Measurements from ENCODE around the gene HPS5.
A peak's percentile ranks its signal among the peaks of the same experiment; 100 is the strongest.
"Not testable (repeated sequence)": the region's sequence is repeated elsewhere in the genome, so short reads cannot be mapped to it uniquely, and the experiment has no call there.

Gene HPS5

GRCh38 chr11:18271206-18271605 lies 50.7 kb downstream of the HPS5 start:
- no peak for DNase-seq (ENCODE audit: low read depth in 1 of 2, low spot score in 1 of 2)

GRCh38 chr11:18270102-18270501 lies 51.8 kb downstream of the HPS5 start:
- no peak for DNase-seq (ENCODE audit: low read depth in 1 of 2, low spot score in 1 of 2)

GRCh38 chr11:18269252-18269651 lies 52.7 kb downstream of the HPS5 start:
- not testable (repeated sequence) for DNase-seq (ENCODE audit: low read depth in 1 of 2, low spot score in 1 of 2)

GRCh38 chr11:18267335-18268133 lies 54.4 kb downstream of the HPS5 start:
- not testable (repeated sequence) for DNase-seq (ENCODE audit: low read depth in 1 of 2, low spot score in 1 of 2)

- no peak for DNase-seq (ENCODE audit: low read depth in 1 of 2, low spot score in 1 of 2)
These were observed 56.0 kb downstream of the HPS5 start, which contains the start of gene SAA1 for GRCh38 chr11:18265949-18266348. Gene SAA1 (plus strand): TSS chr11:18266264. CDS start chr11:18266888, 624 bp downstream.

- DNase-seq (ENCODE audit: low read depth in 1 of 2, low spot score in 1 of 2), result no peak
These were observed 57.0 kb downstream of the HPS5 start for GRCh38 chr11:18264677-18265555.

GRCh38 chr11:18264035-18264434 lies 57.9 kb downstream of the HPS5 start:
- no peak for DNase-seq (ENCODE audit: low read depth in 1 of 2, low spot score in 1 of 2)

GRCh38 chr11:18262681-18263350 lies 59.1 kb downstream of the HPS5 start:
- DNase-seq (ENCODE audit: low read depth in 1 of 2, low spot score in 1 of 2), result not testable (repeated sequence)

GRCh38 chr11:18261721-18262120 lies 60.2 kb downstream of the HPS5 start:
- DNase-seq (ENCODE audit: low read depth in 1 of 2, low spot score in 1 of 2), result no peak

- no peak for DNase-seq (ENCODE audit: low read depth in 1 of 2, low spot score in 1 of 2)
These were observed 62.7 kb downstream of the HPS5 start for GRCh38 chr11:18259259-18259658.

GRCh38 chr11:18254781-18255361 lies 67.1 kb downstream of the HPS5 start:
- no peak for DNase-seq (ENCODE audit: low read depth in 1 of 2, low spot score in 1 of 2)

GRCh38 chr11:18253778-18254338 lies 68.1 kb downstream of the HPS5 start:
- no peak for DNase-seq (ENCODE audit: low read depth in 1 of 2, low spot score in 1 of 2)

- no peak for DNase-seq (ENCODE audit: low read depth in 1 of 2, low spot score in 1 of 2)
These were observed 68.7 kb downstream of the HPS5 start for GRCh38 chr11:18253233-18253632.

- DNase-seq (ENCODE audit: low read depth in 1 of 2, low spot score in 1 of 2), result no peak
These were observed 73.4 kb downstream of the HPS5 start, which contains the start of gene SAA2 for GRCh38 chr11:18248561-18248960. Gene SAA2 (minus strand): TSS chr11:18248668. CDS start chr11:18248011, 657 bp downstream.

GRCh38 chr11:18247191-18247581 lies 74.8 kb downstream of the HPS5 start:
- DNase-seq (ENCODE audit: low read depth in 1 of 2, low spot score in 1 of 2), result not testable (repeated sequence)

- DNase-seq (ENCODE audit: low read depth in 1 of 2, low spot score in 1 of 2), result not testable (repeated sequence)
These were observed 75.4 kb downstream of the HPS5 start for GRCh38 chr11:18246379-18247190.

GRCh38 chr11:18245396-18245795 lies 76.5 kb downstream of the HPS5 start:
- DNase-seq (ENCODE audit: low read depth in 1 of 2, low spot score in 1 of 2), result no peak

- DNase-seq (ENCODE audit: low read depth in 1 of 2, low spot score in 1 of 2), result peak in 1 of 2 donors; percentile 60
These were observed 78.1 kb downstream of the HPS5 start for GRCh38 chr11:18243783-18244362.

GRCh38 chr11:18239655-18240054 lies 82.3 kb downstream of the HPS5 start:
- DNase-seq (ENCODE audit: low read depth in 1 of 2, low spot score in 1 of 2), result no peak

Data from activated CD4-positive, alpha-beta T cell treated with anti-CD3 and anti-CD28 coated beads, Interleukin-2, amount 50 U/mL, for 24 hours (primary cell).